Smooth muscle cell of bladder (primary cell): Measurements from ENCODE around the gene TEX13A. TPM values are rescaled to one million over a fixed set of nuclear protein-coding genes. Genes with fewer than 3 reads are reported as not detected.

Experiments
- total RNA-seq: library from RNA; depleted of rRNA; stranded (reverse); fragments of >200 nt; gene quantifications from 2 replicates; pipeline ENCODE4 v1.2.3, GENCODE V29; 2014

Gene TEX13A, protein sequence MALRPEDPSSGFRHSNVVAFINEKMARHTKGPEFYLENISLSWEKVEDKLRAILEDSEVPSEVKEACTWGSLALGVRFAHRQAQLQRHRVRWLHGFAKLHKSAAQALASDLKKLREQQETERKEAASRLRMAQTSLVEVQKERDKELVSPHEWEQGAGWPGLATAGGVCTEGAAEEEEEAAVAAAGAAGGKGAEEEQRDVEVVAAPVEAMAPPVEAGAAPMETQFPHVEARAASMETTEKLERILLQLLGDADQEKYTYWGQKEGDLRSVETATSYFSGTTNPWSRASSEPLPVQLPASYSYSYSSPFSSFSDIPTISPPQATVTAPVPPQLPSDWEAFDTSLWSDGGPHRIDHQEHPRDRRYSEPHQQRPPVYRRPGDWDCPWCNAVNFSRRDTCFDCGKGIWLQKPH
- not detected in 2 replicates for total RNA-seq

GRCh38 chrX:105220636-105221035 is at the start of gene TEX13A:
Gene TEX13A (minus strand): TSS chrX:105220694. CDS start chrX:105220397, 297 bp downstream.

